Sciatic nerve (tissue), 2 donors: Measurements from ENCODE around the gene PLPPR4. TPM values are rescaled to one million over a fixed set of nuclear protein-coding genes. Genes with fewer than 3 reads are reported as not detected.
"Not testable (repeated sequence)": the region's sequence is repeated elsewhere in the genome, so short reads cannot be mapped to it uniquely, and the experiment has no call there.

Experiments used
- ATAC-seq: fragments of 200-7000 bp; cut with Tn5 transposase; one replicate; pipeline ENCODE4 v1.9.1; 2020; ENCODE audit warnings: mild to moderate bottlenecking, moderate library complexity
- DNase-seq: peaks from one replicate; pipeline ENCODE4 v3.0.0-alpha.2; 2020; ENCODE audit warnings: low spot score
- intact Hi-C: fragments of 100-400 bp; cut with DNase I; formaldehyde crosslinking; loops from one replicate; pipeline ENCODE4 v1.14.2; 2022
- total RNA-seq: library from RNA; stranded (reverse); fragmentation: NEBNext Ultra II Directional; extraction: Animal tissue kit (Norgen Biotek cat#: 25700); gene quantifications from one replicate; pipeline ENCODE4 v1.2.1, GENCODE V29; 2021
- donor health status: DM: no; HTN: no; CAD: no.
- donor health status: DM: no; HTN: no; CAD: no.

PLPPR4 gene
- total RNA-seq, 1 donor from 2014 or later, result 6.6 TPM

GRCh38 chr1:99260402-99260801 lies 3.9 kb upstream of the PLPPR4 start:
- intact Hi-C loops, ATAC-seq: not testable (repeated sequence)

GRCh38 chr1:99265124-99265523 lies 832 bp downstream of the PLPPR4 start:
- ATAC-seq (no peak), DNase-seq (no peak)
- intact Hi-C loops, result no loop called here

More at GRCh38 chr1:99260402-99260801, 3.9 kb upstream of the PLPPR4 start:
- not testable (repeated sequence) for DNase-seq

GRCh38 chr1:99266726-99267125 lies 2.4 kb downstream of the PLPPR4 start:
- DNase-seq, result no peak
- intact Hi-C loops, result no loop called here
- no peak for ATAC-seq

- no peak for DNase-seq
- no peak for ATAC-seq
- intact Hi-C loops, result no loop called here
Observed at GRCh38 chr1:99268021-99268420, 3.7 kb downstream of the PLPPR4 start.

- intact Hi-C loops, result no loop called here
- DNase-seq (no peak), ATAC-seq (no peak)
Observed at GRCh38 chr1:99269321-99269720, 5.0 kb downstream of the PLPPR4 start.

GRCh38 chr1:99270646-99271045 lies 6.4 kb downstream of the PLPPR4 start:
- intact Hi-C loops, result no loop called here
- no peak for ATAC-seq
- DNase-seq, result no peak

GRCh38 chr1:99271249-99271648 lies 7.0 kb downstream of the PLPPR4 start:
- intact Hi-C loops, result no loop called here
- ATAC-seq, result no peak
- no peak for DNase-seq

- intact Hi-C loops, result no loop called here
- no peak for DNase-seq
- ATAC-seq, result no peak
Observed at GRCh38 chr1:99277066-99277465, 12.8 kb downstream of the PLPPR4 start.

GRCh38 chr1:99279525-99279924 lies 15.2 kb downstream of the PLPPR4 start:
- no peak for DNase-seq
- intact Hi-C loops, result no loop called here
- ATAC-seq, result no peak

- DNase-seq (no peak), ATAC-seq (no peak)
- intact Hi-C loops, result no loop called here
Observed at GRCh38 chr1:99281105-99281504, 16.8 kb downstream of the PLPPR4 start.

GRCh38 chr1:99282536-99282935 lies 18.2 kb downstream of the PLPPR4 start:
- ATAC-seq, result no peak
- intact Hi-C loops, result no loop called here

GRCh38 chr1:99283521-99283920 lies 19.2 kb downstream of the PLPPR4 start:
- intact Hi-C loops, ATAC-seq, DNase-seq: not testable (repeated sequence)

More at GRCh38 chr1:99282536-99282935, 18.2 kb downstream of the PLPPR4 start:
- DNase-seq, result no peak

- ATAC-seq (no peak), DNase-seq (no peak)
- intact Hi-C loops, result no loop called here
Observed at GRCh38 chr1:99292886-99293285, 28.6 kb downstream of the PLPPR4 start.

GRCh38 chr1:99297923-99298322 lies 33.6 kb downstream of the PLPPR4 start:
- intact Hi-C loops, result no loop called here
- ATAC-seq (no peak), DNase-seq (no peak)

GRCh38 chr1:99304725-99305282 lies 40.5 kb downstream of the PLPPR4 start:
- no peak for DNase-seq
- no peak for ATAC-seq
- intact Hi-C loops, result no loop called here

GRCh38 chr1:99305626-99306025 lies 41.3 kb downstream of the PLPPR4 start:
- no peak for DNase-seq
- ATAC-seq, result no peak
- intact Hi-C loops, result no loop called here

GRCh38 chr1:99306056-99306455 lies 41.8 kb downstream of the PLPPR4 start:
- intact Hi-C loops, result no loop called here
- DNase-seq (no peak), ATAC-seq (no peak)

GRCh38 chr1:99306644-99307043 lies 42.4 kb downstream of the PLPPR4 start:
- ATAC-seq (no peak), DNase-seq (no peak)
- intact Hi-C loops, result no loop called here

GRCh38 chr1:99315305-99315704 lies 51.0 kb downstream of the PLPPR4 start:
- no peak for ATAC-seq
- no peak for DNase-seq
- intact Hi-C loops, result no loop called here

GRCh38 chr1:99326215-99326949 lies 62.1 kb downstream of the PLPPR4 start:
- intact Hi-C loops, result no loop called here
- DNase-seq (no peak), ATAC-seq (no peak)

- ATAC-seq, result no peak
- intact Hi-C loops, result no loop called here
Observed at GRCh38 chr1:99327357-99327756, 63.1 kb downstream of the PLPPR4 start.

More at GRCh38 chr1:99327357-99327756, 63.1 kb downstream of the PLPPR4 start:
- DNase-seq, result no peak
